ENCODE measurements around the gene UBD. TPM values are rescaled to one million over a fixed set of nuclear protein-coding genes. Genes with fewer than 3 reads are reported as not detected.

Gene UBD
- total and polyA plus RNA-seq, 10 of the 15 experiments (the other 5 are each of a cell fraction or from before 2014, with no cell fraction given) = 23.4 to 101 (median 35.7) TPM

GRCh38 chr6:29598172-29598747, 38.7 kb upstream of the UBD start:
- POLR2A ChIA-PET = no interaction called here
- in situ Hi-C loops (cut with MboI) = loop anchor here (10.0 kb wide), 1 partner anchor 903 kb away; no protein-coding TSS in a partner anchor
- BruUV-seq (replicated peaks) = no TSS peak

More at GRCh38 chr6:29598172-29598747, 38.7 kb upstream of the UBD start:
- no peak overlapping the region for H3K4me2 ChIP-seq (ENCODE audit: control insufficient read depth, insufficient read depth)
- ATAC-seq (no peak), FAIRE-seq (no peak), DNase-seq (ENCODE audit: low read depth, low spot score) (no peak)
- no peaks in the 10 kb centered on the region for H3K27me3 ChIP-seq (replicated peaks in 1 of 2; ENCODE audit: control insufficient read depth in 2 of 2, insufficient read depth in 2 of 2, low read length in 1 of 2)
- no peaks in the 10 kb centered on the region for H3K79me2 ChIP-seq (ENCODE audit: control insufficient read depth, insufficient read depth, low read length)
- no peaks in the 10 kb centered on the region for H3K4me1 ChIP-seq (ENCODE audit: control insufficient read depth, insufficient read depth, low read length)
- ChIA-PET RAD21 (ENCODE audit: unreplicated experiment) (no interaction called here), CTCF (interaction anchor here (0.8 to 2.7 kb wide), 2 partner anchors 9 to 55 kb away, joined by 3 to 10 read pairs; no protein-coding TSS in a partner anchor), SMC1A (ENCODE audit: uncharacterized antibody, unreplicated experiment) (interaction anchor here (0.6 kb wide), 1 partner anchor 566 kb away, joined by 3 read pairs; no protein-coding TSS in a partner anchor)
- intact Hi-C loops (cut with micrococcal nuclease; ENCODE audit: unreplicated experiment) = no loop called here
- H3K36me3 ChIP-seq (ENCODE audit: control insufficient read depth in 2 of 2, insufficient read depth in 2 of 2, low read length in 1 of 2) = no peaks in the 10 kb centered on the region
- H3K9ac ChIP-seq (ENCODE audit: control insufficient read depth, insufficient read depth, low read length) = no peak overlapping the region
- TF ChIP-seq IKZF2 (IDR thresholded peaks at IDR 0.05) = no peak
- TF ChIP-seq ZNF207 (IDR thresholded peaks at IDR 0.05; ENCODE audit: borderline replicate concordance) = no peak
- TF ChIP-seq POU2F2 (IDR thresholded peaks at IDR 0.05; ENCODE audit: borderline replicate concordance, low read depth, low read length) = no peak
- no peak for TF ChIP-seq CHD1 (IDR thresholded peaks at IDR 0.05; ENCODE audit: low read depth, low read length)
- no peak for TF ChIP-seq CHD4 (IDR thresholded peaks at IDR 0.05)
- no peak for TF ChIP-seq NFIC (IDR thresholded peaks at IDR 0.05; ENCODE audit: low read depth, low read length)
- no peak for TF ChIP-seq EED (IDR thresholded peaks at IDR 0.05; ENCODE audit: low read depth)
- TF ChIP-seq HDAC6 (IDR thresholded peaks at IDR 0.05; ENCODE audit: unreplicated experiment) = no peak
- no peak for TF ChIP-seq TBL1XR1 (IDR thresholded peaks at IDR 0.05; ENCODE audit: low read depth, low read length)
- TF ChIP-seq GABPA (IDR thresholded peaks at IDR 0.05; ENCODE audit: low read depth) = no peak
- TF ChIP-seq SKIL (IDR thresholded peaks at IDR 0.05; ENCODE audit: low read depth, poor library complexity, severe bottlenecking) = no peak
- H3K27ac ChIP-seq (ENCODE audit: control insufficient read depth, insufficient read depth) = no peak overlapping the region
- no peak overlapping the region for H3K4me3 ChIP-seq
- 2% methylated on average over 2 of the region's 2 CpGs for WGBS (ENCODE audit: insufficient coverage, insufficient replicate concordance, low lambda C conversion rate, missing lambda C conversion rate)
- H4K20me1 ChIP-seq (ENCODE audit: control insufficient read depth, insufficient read depth) = no peaks in the 10 kb centered on the region
- no peaks in the 10 kb centered on the region for H3K9me3 ChIP-seq (replicated peaks; ENCODE audit: control insufficient read depth, insufficient read depth, low read length)
- no peak overlapping the region for H2AFZ ChIP-seq (ENCODE audit: control insufficient read depth, low read depth, low read length)

Data from GM12878 (cell line).